NT2/D1 (cell line): ENCODE data around the gene FAM9B.

Experiments
- SUZ12 ChIP-seq: IDR thresholded peaks from 2 replicates; pipeline ENCODE4 v1.6.1; 2011; ENCODE audit not compliant: insufficient read length, insufficient read depth; ENCODE audit errors: extremely low read depth
- ZNF274 ChIP-seq: IDR thresholded peaks from 2 replicates; pipeline ENCODE4 v1.6.1; 2011; ENCODE audit warnings: mild to moderate bottlenecking, low read depth, low read length

DNA sequence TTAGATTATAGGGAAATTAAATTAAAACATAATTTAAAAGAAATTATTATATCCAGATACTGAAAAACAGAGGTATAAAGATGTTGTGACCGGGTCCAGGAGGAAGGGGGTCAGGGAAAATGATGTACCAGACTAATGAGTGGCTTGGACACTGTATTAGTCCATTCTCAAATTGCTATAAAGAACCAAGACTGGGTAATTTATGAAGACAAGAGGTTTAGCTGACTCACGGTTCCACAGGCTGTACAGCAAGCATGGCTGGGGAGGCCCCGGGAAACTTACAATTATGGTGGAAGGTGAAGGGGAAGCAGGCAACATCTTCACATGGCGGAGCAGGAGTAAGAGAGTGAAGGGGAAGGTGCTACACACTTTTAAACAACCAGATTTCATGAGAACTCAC, 3.4 kb upstream of the FAM9B start:
- TF ChIP-seq ZNF274 (no peak), SUZ12 (no peak)
